HepG2 (cell line): ENCODE data around the gene DNAJC12. TPM values are rescaled to one million over a fixed set of nuclear protein-coding genes. Genes with fewer than 3 reads are reported as not detected.
A peak's percentile ranks its signal among the peaks of the same experiment; 100 is the strongest.

Source experiments
- CHD4 ChIP-seq: fragments of 200-600 bp; sonication (generic); IDR thresholded peaks from 2 replicates; pipeline ENCODE4 v1.7.0; 2017; ENCODE audit warnings: mild to moderate bottlenecking, low read length, borderline replicate concordance
- DDIT3 ChIP-seq: sonication (generic); formaldehyde crosslinking; IDR thresholded peaks from 2 replicates; pipeline ENCODE4 v1.4.0; 2020; ENCODE audit warnings: mild to moderate bottlenecking, missing genetic modification reagents
- DZIP1 ChIP-seq: sonication (generic); formaldehyde crosslinking; IDR thresholded peaks from 2 replicates; pipeline ENCODE4 v1.5.0; 2020; ENCODE audit warnings: mild to moderate bottlenecking, missing genetic modification reagents
- ESRRA ChIP-seq: sonication (generic); formaldehyde crosslinking; IDR thresholded peaks from 2 replicates; pipeline ENCODE4 v1.5.1; 2020; ENCODE audit warnings: mild to moderate bottlenecking, low read depth, missing genetic modification reagents
- GPN1 ChIP-seq: sonication (generic); formaldehyde crosslinking; IDR thresholded peaks from 2 replicates; pipeline ENCODE4 v1.5.1; 2020; ENCODE audit warnings: missing genetic modification reagents, borderline replicate concordance
- JUND ChIP-seq: sonication (generic); formaldehyde crosslinking; IDR thresholded peaks from 2 replicates; pipeline ENCODE4 v1.8.0; 2022; ENCODE audit warnings: mild to moderate bottlenecking, missing genetic modification reagents
- KLF15 ChIP-seq: sonication (generic); formaldehyde crosslinking; IDR thresholded peaks from 2 replicates; pipeline ENCODE4 v1.8.1; 2023; ENCODE audit warnings: borderline replicate concordance, mild to moderate bottlenecking, inconsistent platforms, missing genetic modification reagents, mixed read lengths
- MAFF ChIP-seq: IDR thresholded peaks from 2 replicates; pipeline ENCODE4 v1.6.1; 2011; ENCODE audit warnings: low read depth, low read length, improper control_type of control experiment
- MXI1 ChIP-seq: IDR thresholded peaks from 3 replicates; pipeline ENCODE4 v1.6.1; 2012; ENCODE audit warnings: low read depth, low read length, inconsistent platforms, borderline replicate concordance
- MYPOP ChIP-seq: sonication (generic); formaldehyde crosslinking; IDR thresholded peaks from 2 replicates; pipeline ENCODE4 v1.8.1; 2023; ENCODE audit warnings: mild to moderate bottlenecking, moderate library complexity, missing genetic modification reagents
- POLR2AphosphoS2 ChIP-seq: IDR thresholded peaks from 2 replicates; pipeline ENCODE4 v1.6.1; 2011; ENCODE audit warnings: low read depth, low read length, improper control_type of control experiment
- RAD21 ChIP-seq: fragments of 450-650 bp; formaldehyde crosslinking; IDR thresholded peaks from 2 replicates; pipeline ENCODE4 v1.5.0; 2020; ENCODE audit warnings: mild to moderate bottlenecking
- SP1 ChIP-seq, 2 experiments: fragments of 450-650 bp in 1 of 2; sonication (generic) in 1 of 2; formaldehyde crosslinking in 1 of 2; IDR thresholded peaks; 2 replicates each; pipeline versions ENCODE4 v1.4.0 to v1.6.1; 2016 to 2020; ENCODE audit warnings: missing genetic modification reagents in 1 of 2
- SSRP1 ChIP-seq: IDR thresholded peaks from 2 replicates; pipeline ENCODE4 v1.6.1; 2016; ENCODE audit warnings: control low read depth
- THAP11 ChIP-seq: IDR thresholded peaks from 2 replicates; pipeline ENCODE4 v1.6.1; 2016; ENCODE audit warnings: missing biosample characterization, missing genetic modification reagents
- YEATS4 ChIP-seq: sonication (generic); formaldehyde crosslinking; IDR thresholded peaks from 2 replicates; pipeline ENCODE4 v1.4.0; 2020; ENCODE audit warnings: missing genetic modification reagents, borderline replicate concordance
- ZFP1 ChIP-seq: IDR thresholded peaks from 2 replicates; pipeline ENCODE4 v1.6.1; 2016
- ZFX ChIP-seq: sonication (generic); formaldehyde crosslinking; IDR thresholded peaks from 2 replicates; pipeline ENCODE4 v1.4.0; 2020; ENCODE audit warnings: mild to moderate bottlenecking, low read depth, missing genetic modification reagents, moderate library complexity
- ZNF335 ChIP-seq: sonication (generic); formaldehyde crosslinking; IDR thresholded peaks from 2 replicates; pipeline ENCODE4 v1.4.0; 2020; ENCODE audit warnings: missing genetic modification reagents
- ZNF44 ChIP-seq: sonication (generic); formaldehyde crosslinking; IDR thresholded peaks from 2 replicates; pipeline ENCODE4 v1.5.1; 2020; ENCODE audit warnings: mild to moderate bottlenecking, missing genetic modification reagents
- ZNF616 ChIP-seq: sonication (generic); formaldehyde crosslinking; IDR thresholded peaks from 2 replicates; pipeline ENCODE4 v1.5.0; 2020; ENCODE audit warnings: low read depth, mild to moderate bottlenecking, missing genetic modification reagents
- ZNF674 ChIP-seq: sonication (generic); formaldehyde crosslinking; IDR thresholded peaks from 2 replicates; pipeline ENCODE4 v1.5.0; 2020; ENCODE audit warnings: low read depth, mild to moderate bottlenecking, missing genetic modification reagents
- ZNF720 ChIP-seq: sonication (generic); formaldehyde crosslinking; IDR thresholded peaks from 2 replicates; pipeline ENCODE4 v1.4.0; 2020; ENCODE audit warnings: missing genetic modification reagents
- ZNF781 ChIP-seq: sonication (generic); formaldehyde crosslinking; IDR thresholded peaks from 2 replicates; pipeline ENCODE4 v1.5.1; 2020; ENCODE audit warnings: borderline replicate concordance, mild to moderate bottlenecking, missing genetic modification reagents; ENCODE audit errors: not compliant biosample characterization
- polyA plus RNA-seq, 8 experiments: library from polyadenylated mRNA; depleted of rRNA in 3 of 8; stranded (reverse) in 7 of 8; unstranded in 1 of 8; fragments of >200 nt; fragmentation: Illumina TruSeq in 4 of 8; extraction: Trizol in 4 of 8; gene quantifications; 2 replicates each; pipeline versions ENCODE4 v1.2.1 to v1.2.3, GENCODE V29; 2011 to 2016; ENCODE audit warnings: low read depth in 4 of 8, missing spikeins in 1 of 8, mixed read lengths in 1 of 8; ENCODE audit not compliant: insufficient read depth in 1 of 8
- total RNA-seq, 5 experiments: library from RNA; depleted of rRNA; stranded (reverse); fragments of >200 nt; fragmentation: Illumina TruSeq; extraction: Trizol; gene quantifications; 2 replicates each; pipeline ENCODE4 v1.2.3, GENCODE V29; 2016; ENCODE audit warnings: low read depth in 1 of 5
- TF ChIP-seq, protein P1 (sequence below): sonication (generic); formaldehyde crosslinking; IDR thresholded peaks from 2 replicates; pipeline ENCODE4 v1.5.1; 2020; ENCODE audit warnings: missing genetic modification reagents, mild to moderate bottlenecking, borderline replicate concordance

The DNAJC12 gene
- total and polyA plus RNA-seq, 2 of the 13 experiments (the other 11 are each of a cell fraction or from before 2014, with no cell fraction given) = 11.6 to 43.9 TPM

DNA sequence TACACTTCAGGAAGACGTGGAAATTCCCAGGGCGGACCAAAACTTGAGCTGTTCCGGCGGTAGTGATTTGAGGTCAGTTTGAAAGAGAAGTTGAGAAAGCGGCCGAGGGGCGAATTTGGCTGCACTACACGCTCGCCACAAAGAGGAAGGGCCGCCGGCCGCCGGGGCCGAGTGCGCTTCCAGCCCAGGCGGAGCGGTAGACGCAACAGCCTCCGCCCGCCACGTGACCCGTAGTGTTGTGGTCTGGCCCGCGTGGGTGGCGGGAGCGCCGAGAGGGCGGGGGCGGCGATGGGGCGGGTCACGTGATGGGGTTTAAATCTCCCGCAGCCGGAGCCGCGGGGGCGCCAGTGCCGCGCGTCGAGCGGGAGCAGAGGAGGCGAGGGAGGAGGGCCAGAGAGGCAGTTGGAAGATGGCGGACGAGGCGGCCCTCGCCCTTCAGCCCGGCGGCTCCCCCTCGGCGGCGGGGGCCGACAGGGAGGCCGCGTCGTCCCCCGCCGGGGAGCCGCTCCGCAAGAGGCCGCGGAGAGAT is 46.4 kb upstream of the DNAJC12 start, which contains the start of gene SIRT1 (continued):
- TF ChIP-seq ZNF720 (CRISPR knock-in tag) = peak; percentile 22; the same call in 1 of the 2 replicates
- peak; percentile 63; the same call in 1 of the 2 replicates for TF ChIP-seq MYPOP (CRISPR knock-in tag)
- peak; percentile 83 for TF ChIP-seq THAP11 (CRISPR knock-in tag)
- peak; percentile 39 for TF ChIP-seq ZNF781 (CRISPR knock-in tag)
- no peak for TF ChIP-seq SSRP1
- TF ChIP-seq ESRRA (CRISPR knock-in tag) = peak; percentile 35; the same call in 1 of the 2 replicates
- TF ChIP-seq ZNF616 = no peak
- no peak for TF ChIP-seq MAFF
- TF ChIP-seq CHD4 = no peak
- TF ChIP-seq YEATS4 (CRISPR knock-in tag) = peak; percentile 96
- 0 out of 2 replicates have a peak, but pooled peaks have one; percentile 11 for TF ChIP-seq RAD21
- TF ChIP-seq ZNF335 (CRISPR knock-in tag) = 0 out of 2 replicates have a peak, but pooled peaks have one; percentile 41
- TF ChIP-seq ZNF674 = no peak
- TF ChIP-seq, protein P1, sequence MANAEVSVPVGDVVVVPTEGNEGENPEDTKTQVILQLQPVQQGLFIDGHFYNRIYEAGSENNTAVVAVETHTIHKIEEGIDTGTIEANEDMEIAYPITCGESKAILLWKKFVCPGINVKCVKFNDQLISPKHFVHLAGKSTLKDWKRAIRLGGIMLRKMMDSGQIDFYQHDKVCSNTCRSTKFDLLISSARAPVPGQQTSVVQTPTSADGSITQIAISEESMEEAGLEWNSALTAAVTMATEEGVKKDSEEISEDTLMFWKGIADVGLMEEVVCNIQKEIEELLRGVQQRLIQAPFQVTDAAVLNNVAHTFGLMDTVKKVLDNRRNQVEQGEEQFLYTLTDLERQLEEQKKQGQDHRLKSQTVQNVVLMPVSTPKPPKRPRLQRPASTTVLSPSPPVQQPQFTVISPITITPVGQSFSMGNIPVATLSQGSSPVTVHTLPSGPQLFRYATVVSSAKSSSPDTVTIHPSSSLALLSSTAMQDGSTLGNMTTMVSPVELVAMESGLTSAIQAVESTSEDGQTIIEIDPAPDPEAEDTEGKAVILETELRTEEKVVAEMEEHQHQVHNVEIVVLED (CRISPR knock-in tag) = peak; percentile 82
- peak; percentile 76; the same call in 1 of the 2 replicates for TF ChIP-seq ZNF44 (CRISPR knock-in tag)
- TF ChIP-seq ZFP1 = no peak
- TF ChIP-seq POLR2AphosphoS2 = no peak
- no peak; the same call in 1 of the 2 replicates for TF ChIP-seq DZIP1 (CRISPR knock-in tag)
- TF ChIP-seq GPN1 (CRISPR knock-in tag) = no peak
- peak; percentile 67 for TF ChIP-seq ZFX (CRISPR knock-in tag)
- no peak for TF ChIP-seq DDIT3 (CRISPR knock-in tag)
- 0 out of 2 replicates have a peak, but pooled peaks have one; percentile 58 for TF ChIP-seq KLF15 (CRISPR knock-in tag)
- no peak for TF ChIP-seq JUND (CRISPR knock-in tag)
- TF ChIP-seq SP1 (IDR thresholded peaks at IDR 0.05) = no peak
- TF ChIP-seq SP1 (CRISPR knock-in tag; IDR thresholded peaks at IDR 0.05) = peak; percentile 77
- TF ChIP-seq MXI1 = peak; percentile 84; the same call in 2 of the 3 replicates
